ENCODE measurements around the gene SCLY. TPM values are rescaled to one million over a fixed set of nuclear protein-coding genes. Genes with fewer than 3 reads are reported as not detected.

Gene SCLY
- total RNA-seq, 1 experiment from 2014 or later: 24.4 TPM

- DNase-seq (ENCODE audit: low read depth): no peak
Measured at GRCh38 chr2:238069021-238069709, 8.4 kb downstream of the SCLY start.

- no peak for DNase-seq (ENCODE audit: low read depth)
Measured at GRCh38 chr2:238069877-238070276, 9.1 kb downstream of the SCLY start.

GRCh38 chr2:238075397-238075796 is 14.6 kb downstream of the SCLY start:
- DNase-seq (ENCODE audit: low read depth): no peak

DNA sequence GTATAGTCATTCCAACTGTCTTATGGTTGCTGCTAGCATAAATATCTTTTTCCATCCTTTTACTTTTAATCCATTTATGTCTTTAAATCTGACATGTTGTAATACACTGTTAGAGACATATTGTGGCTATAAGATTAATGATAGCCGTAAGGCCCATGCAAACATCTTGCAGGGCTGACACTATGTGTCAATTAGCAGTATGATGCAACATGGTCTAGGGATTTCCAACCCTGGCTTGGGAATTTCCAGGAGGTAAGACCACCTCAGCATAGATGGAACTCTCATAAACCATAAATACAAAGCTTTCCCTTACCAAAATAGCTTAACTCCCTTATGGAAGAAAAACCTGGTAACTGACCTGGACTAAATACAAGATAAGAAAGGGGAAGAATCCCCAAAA is 16.5 kb downstream of the SCLY start:
- no peak for DNase-seq (ENCODE audit: low read depth)

- no peak for DNase-seq (ENCODE audit: low read depth)
Measured at GRCh38 chr2:238079874-238080327, 19.1 kb downstream of the SCLY start.

GRCh38 chr2:238080518-238080917 is 19.7 kb downstream of the SCLY start:
- DNase-seq (ENCODE audit: low read depth): no peak

- no peak for DNase-seq (ENCODE audit: low read depth)
Measured at GRCh38 chr2:238081150-238081549, 20.3 kb downstream of the SCLY start.

DNA sequence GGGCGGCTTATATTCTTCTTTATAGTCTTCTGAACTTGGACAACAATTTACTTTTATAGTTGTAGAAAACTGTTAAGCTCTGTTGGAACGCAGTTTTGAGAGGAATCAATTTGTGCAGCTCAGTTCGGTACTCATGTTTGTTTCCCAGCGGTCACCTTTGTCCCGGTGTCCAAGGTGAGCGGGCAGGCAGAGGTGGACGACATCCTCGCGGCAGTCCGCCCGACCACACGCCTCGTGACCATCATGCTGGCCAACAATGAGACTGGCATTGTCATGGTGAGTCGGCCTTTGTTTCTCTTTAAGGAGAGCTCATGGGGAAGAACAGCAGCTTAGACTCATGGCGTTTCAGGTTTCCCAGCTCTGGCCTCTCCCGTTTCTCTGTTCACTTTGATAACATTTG is 20.8 kb downstream of the SCLY start:
- DNase-seq (ENCODE audit: low read depth): no peak

GRCh38 chr2:238082151-238082550 is 21.4 kb downstream of the SCLY start:
- DNase-seq (ENCODE audit: low read depth): no peak

DNA sequence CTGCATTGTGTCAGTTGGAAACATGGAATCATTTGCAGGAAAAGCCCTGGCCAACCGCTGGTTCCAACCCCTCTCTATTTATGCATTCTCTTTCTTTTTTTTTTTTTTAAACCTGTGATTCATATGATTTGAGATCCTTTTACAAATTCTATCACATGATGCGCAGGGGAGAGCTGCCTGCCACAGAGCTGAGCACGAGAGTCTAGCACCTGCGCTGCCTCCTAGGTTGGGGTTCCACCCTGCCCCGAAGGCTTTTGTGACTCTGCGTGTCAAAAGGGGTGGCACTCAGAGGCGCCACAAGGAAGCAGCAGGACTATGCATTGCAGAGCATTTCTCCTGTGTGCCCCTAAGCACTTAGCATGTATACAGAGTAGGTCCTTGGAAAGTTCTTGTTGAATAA is 22.0 kb downstream of the SCLY start:
- no peak for DNase-seq (ENCODE audit: low read depth)

DNA sequence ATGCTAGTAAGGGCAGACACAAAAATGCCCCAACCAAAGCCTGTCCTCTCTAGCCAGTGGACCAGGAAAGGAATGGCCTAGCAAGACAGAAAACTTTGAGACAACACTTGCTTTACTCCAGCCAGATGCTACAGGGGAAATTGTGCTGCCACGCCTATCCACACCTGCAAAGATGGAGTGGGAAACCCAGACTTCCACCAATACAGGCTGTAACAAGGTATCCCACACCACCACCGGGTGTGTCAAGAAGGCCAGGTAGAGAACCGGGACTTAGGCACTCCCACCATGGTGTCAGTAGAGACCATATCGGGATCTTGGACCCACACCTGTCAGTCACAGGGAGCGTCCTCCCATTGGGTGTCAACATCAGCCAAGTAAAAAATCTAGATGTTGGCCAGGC is 23.1 kb downstream of the SCLY start:
- no peak for DNase-seq (ENCODE audit: low read depth)

GRCh38 chr2:238084761-238085160 is 24.0 kb downstream of the SCLY start:
- no peak for DNase-seq (ENCODE audit: low read depth)

DNA sequence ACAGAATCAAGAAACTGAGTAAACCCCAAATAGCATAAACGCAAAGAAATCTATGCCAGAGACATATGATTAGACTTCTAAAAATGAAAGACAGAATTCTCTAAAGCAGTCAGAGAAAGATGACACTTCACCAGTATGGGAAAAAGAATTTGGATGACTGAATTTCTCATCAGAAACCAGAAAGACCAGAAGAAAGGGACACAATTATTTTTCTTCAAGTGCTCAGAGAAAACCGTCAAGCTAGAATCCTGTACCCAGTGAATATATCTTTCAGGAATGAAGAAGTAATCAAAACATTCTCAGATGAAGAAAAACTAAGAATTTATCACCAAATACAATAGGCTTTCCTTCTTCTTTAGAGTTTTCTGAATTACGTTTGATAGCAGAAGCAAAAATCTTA is 25.1 kb downstream of the SCLY start:
- DNase-seq (ENCODE audit: low read depth): no peak

GRCh38 chr2:238087211-238087610 is 26.4 kb downstream of the SCLY start:
- no peak for DNase-seq (ENCODE audit: low read depth)

GRCh38 chr2:238090887-238091286 is 30.1 kb downstream of the SCLY start:
- no peak for DNase-seq (ENCODE audit: low read depth)

DNA sequence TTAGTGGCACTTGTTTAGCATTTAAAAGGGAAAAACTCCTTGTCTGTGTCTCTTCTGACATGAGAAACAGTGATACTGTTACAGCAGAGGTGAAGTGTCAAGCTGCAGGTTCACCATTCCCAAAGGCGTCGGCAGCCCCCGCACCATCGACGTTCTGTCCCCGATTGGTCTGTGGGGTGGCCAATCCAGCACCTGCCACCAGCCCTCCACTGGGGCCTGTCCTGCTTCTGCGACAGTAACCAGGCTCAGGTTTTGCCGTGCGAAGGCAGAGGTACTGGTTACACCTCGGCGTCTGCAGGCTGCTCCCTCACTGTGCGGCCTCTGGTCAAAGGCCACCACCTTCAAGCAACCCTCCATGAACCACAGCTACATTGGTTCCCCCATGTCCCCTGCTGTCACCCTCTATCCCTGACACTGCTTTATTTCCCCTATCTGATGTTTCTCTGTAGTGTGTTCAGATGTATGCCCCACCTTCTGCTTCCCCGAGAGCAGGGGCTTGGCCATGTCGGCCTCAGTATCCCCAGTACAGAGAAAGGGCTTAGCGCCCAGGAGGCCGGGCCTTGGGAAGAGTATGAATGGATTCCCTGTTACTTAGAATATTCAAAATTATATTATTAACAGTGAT is 30.7 kb downstream of the SCLY start:
- DNase-seq (ENCODE audit: low read depth): no peak

GRCh38 chr2:238092486-238093035 is 31.8 kb downstream of the SCLY start:
- no peak for DNase-seq (ENCODE audit: low read depth)

DNA sequence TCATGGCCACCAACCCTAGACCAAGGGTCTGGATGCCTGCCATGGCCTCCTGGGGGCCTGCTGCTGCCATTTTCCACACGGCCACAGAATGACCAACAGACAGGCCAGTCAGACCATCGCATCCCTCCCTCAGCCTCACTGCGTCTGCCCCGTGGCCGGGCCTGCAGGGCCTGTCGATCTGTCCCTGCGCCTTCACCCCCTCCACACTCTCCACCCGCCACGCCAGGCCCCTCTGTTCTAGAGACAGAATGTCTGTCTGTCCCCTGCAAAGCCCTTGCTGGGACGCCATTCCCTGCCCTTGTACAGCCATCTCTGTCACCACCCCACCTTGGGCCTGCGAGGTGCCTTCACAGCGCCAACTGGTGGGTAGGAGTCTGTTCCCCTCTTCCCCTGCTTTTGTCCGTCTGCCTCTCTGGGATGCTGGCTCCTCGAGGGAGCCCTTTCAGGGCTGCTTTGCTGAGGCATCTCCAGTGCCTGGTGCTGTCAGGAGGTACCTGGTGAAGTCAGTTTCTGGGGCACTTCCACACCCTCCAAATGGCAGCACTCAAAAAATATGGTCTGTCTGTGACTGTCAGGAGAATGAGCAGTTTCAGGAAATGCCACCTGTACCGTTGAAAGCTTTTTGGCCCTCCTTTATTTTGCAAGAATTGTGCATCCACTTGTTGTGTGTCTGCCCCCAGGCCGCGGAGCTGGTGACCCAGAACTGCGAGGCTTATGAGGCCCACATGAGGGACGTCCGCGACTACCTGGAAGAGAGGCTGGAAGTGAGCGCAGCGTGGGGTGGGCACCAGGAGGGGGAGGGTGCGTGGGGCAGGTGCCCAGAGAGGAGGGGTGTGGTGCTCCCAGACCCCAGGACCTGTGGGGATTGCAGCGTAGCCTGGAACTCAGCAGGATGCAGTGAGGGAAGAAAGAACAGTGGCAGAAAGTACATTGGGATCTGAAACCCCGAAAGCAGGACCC is 32.7 kb downstream of the SCLY start:
- DNase-seq (ENCODE audit: low read depth): no peak

- no peak for DNase-seq (ENCODE audit: low read depth)
Measured at GRCh38 chr2:238094438-238095022, 33.7 kb downstream of the SCLY start.

- no peak for DNase-seq (ENCODE audit: low read depth)
Measured at GRCh38 chr2:238095143-238095542, 34.3 kb downstream of the SCLY start.

DNA sequence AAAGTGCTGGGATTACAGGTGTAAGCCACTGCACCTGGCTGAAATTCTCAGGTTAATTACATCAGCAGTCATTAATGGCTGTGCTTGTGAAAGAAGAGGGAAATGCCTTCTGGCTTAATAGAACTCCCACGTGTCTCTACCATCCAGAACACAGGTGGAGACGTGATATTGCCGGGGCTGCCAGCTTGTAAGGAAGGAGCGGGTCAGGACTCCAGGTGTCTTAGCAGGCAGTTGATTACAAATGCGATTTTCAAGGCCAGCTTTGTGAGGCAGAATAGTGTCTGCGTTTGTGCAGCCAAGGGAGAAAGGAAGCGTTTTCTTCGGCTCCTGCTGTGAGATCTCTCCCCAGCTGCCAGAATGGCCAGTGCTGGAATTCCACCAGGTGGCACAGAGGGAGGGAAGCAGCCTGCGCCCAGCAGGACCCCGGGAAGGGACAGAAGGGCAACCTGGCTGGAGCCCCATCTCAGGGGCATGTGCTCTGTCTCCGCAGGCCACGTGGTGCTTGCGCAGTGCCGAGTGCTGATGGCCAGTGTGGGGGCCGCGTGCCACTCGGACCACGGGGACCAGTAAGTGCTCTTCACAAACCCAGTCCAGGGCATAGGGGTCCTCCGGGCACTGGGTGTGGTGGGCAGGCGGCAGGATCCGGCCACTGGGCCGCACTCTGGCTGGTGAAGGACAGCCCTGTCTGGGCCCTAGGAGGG is 35.7 kb downstream of the SCLY start:
- no peak for DNase-seq (ENCODE audit: low read depth)

Measured in LHCN-M2 (cell line).